ENCODE measurements around the gene ARHGEF33.

- TF ChIP-seq YY1 (tag by site-specific recombination; IDR thresholded peaks at IDR 0.05) (no peak), REST (tag by site-specific recombination; IDR thresholded peaks at IDR 0.05) (no peak), ZNF488 (tag by site-specific recombination; IDR thresholded peaks at IDR 0.05) (no peak), ZNF777 (tag by site-specific recombination; IDR thresholded peaks at IDR 0.05; ENCODE audit: borderline replicate concordance) (no peak), ZNF677 (tag by site-specific recombination; IDR thresholded peaks at IDR 0.05) (no peak)
Observed at GRCh38 chr2:38951766-38952165, 62.1 kb downstream of the ARHGEF33 start.
